Hematopoietic multipotent progenitor cell treated with erythropoietin and hydrocortisone succinate and interleukin-3 and kit ligand, for 15 days (in vitro differentiated cells): ENCODE measurements around the gene VNN1.

ENCODE experiments used
- DNase-seq: peaks from one replicate; pipeline ENCODE4 v3.0.0-alpha.2; 2015; ENCODE audit warnings: low spot score

Gene VNN1

GRCh38 chr6:132713352-132714134, at the start of gene VNN1:
Gene VNN1 (minus strand): TSS chr6:132714055. CDS start chr6:132714035, 20 bp downstream.
- no peak for DNase-seq

GRCh38 chr6:132763269-132763668, 49.4 kb upstream of the VNN1 start:
- no peak for DNase-seq

GRCh38 chr6:132760256-132760655, 46.4 kb upstream of the VNN1 start:
- DNase-seq = no peak

- DNase-seq = no peak
Measured at GRCh38 chr6:132758689-132759088, 44.8 kb upstream of the VNN1 start.

- DNase-seq = no peak
Measured at GRCh38 chr6:132752255-132752654, 38.4 kb upstream of the VNN1 start.

GRCh38 chr6:132751828-132752227, 38.0 kb upstream of the VNN1 start:
- no peak for DNase-seq

GRCh38 chr6:132751306-132751705, 37.5 kb upstream of the VNN1 start:
- DNase-seq = no peak

- DNase-seq = no peak
Measured at GRCh38 chr6:132750455-132751248, 36.8 kb upstream of the VNN1 start.

- DNase-seq = no peak
Measured at GRCh38 chr6:132749111-132749510, 35.3 kb upstream of the VNN1 start.

- DNase-seq = no peak
Measured at GRCh38 chr6:132748446-132748845, 34.6 kb upstream of the VNN1 start.

GRCh38 chr6:132746048-132746447, 32.2 kb upstream of the VNN1 start:
- DNase-seq = no peak

- no peak for DNase-seq
Measured at GRCh38 chr6:132742495-132742894, 28.6 kb upstream of the VNN1 start.

- no peak for DNase-seq
Measured at GRCh38 chr6:132741281-132741680, 27.4 kb upstream of the VNN1 start.

- no peak for DNase-seq
Measured at GRCh38 chr6:132736239-132736638, 22.4 kb upstream of the VNN1 start.

- no peak for DNase-seq
Measured at GRCh38 chr6:132734694-132735236, 20.9 kb upstream of the VNN1 start.

GRCh38 chr6:132733814-132734213, 20.0 kb upstream of the VNN1 start:
- DNase-seq = no peak

- no peak for DNase-seq
Measured at GRCh38 chr6:132733283-132733682, 19.4 kb upstream of the VNN1 start.

- DNase-seq = no peak
Measured at GRCh38 chr6:132731086-132731485, 17.2 kb upstream of the VNN1 start.

GRCh38 chr6:132730560-132730959, 16.7 kb upstream of the VNN1 start:
- no peak for DNase-seq

- DNase-seq = peak; percentile 22
Measured at GRCh38 chr6:132728616-132729015, 14.8 kb upstream of the VNN1 start.

- no peak for DNase-seq
Measured at GRCh38 chr6:132726608-132726975, 12.7 kb upstream of the VNN1 start.

GRCh38 chr6:132725947-132726607, 12.2 kb upstream of the VNN1 start:
- no peak for DNase-seq

GRCh38 chr6:132725471-132725870, 11.6 kb upstream of the VNN1 start:
- DNase-seq = no peak
